ENCODE measurements around the gene CEP72. TPM values are rescaled to one million over a fixed set of nuclear protein-coding genes. Genes with fewer than 3 reads are reported as not detected.

The CEP72 gene
- total and polyA plus RNA-seq, 10 of the 15 experiments (the other 5 are each of a cell fraction or from before 2014, with no cell fraction given), result 0.35 to 13.5 (median 8.3) TPM

- ATAC-seq, result no peak
- no peak for DNase-seq (ENCODE audit: low read depth, low spot score)
- BruUV-seq (replicated peaks), result no TSS peak
- H3K9me3 ChIP-seq (replicated peaks; ENCODE audit: control insufficient read depth, insufficient read depth, low read length), result no peaks in the 10 kb centered on the region; the same call in 2 of the 3 replicates
- no peaks in the 10 kb centered on the region for H3K27me3 ChIP-seq (replicated peaks in 1 of 2; ENCODE audit: control insufficient read depth in 2 of 2, insufficient read depth in 2 of 2, low read length in 1 of 2)
- 97% methylated on average over 34 of the region's 42 CpGs for WGBS (ENCODE audit: insufficient coverage, insufficient replicate concordance, low lambda C conversion rate, missing lambda C conversion rate)
- RAD21 ChIA-PET (ENCODE audit: unreplicated experiment), result no interaction called here
- no peak overlapping the region for H2AFZ ChIP-seq (ENCODE audit: control insufficient read depth, low read depth, low read length)
- H3K36me3 ChIP-seq (ENCODE audit: control insufficient read depth in 2 of 2, insufficient read depth in 2 of 2, low read length in 1 of 2), result peaks cover 11 to 40% of the 10 kb centered on the region in 2 experiments; a peak in 3 of 4 replicates
- no peak overlapping the region for H3K9ac ChIP-seq (ENCODE audit: control insufficient read depth, insufficient read depth, low read length)
- in situ Hi-C loops (cut with MboI) (no loop called here), intact Hi-C loops (cut with micrococcal nuclease; ENCODE audit: unreplicated experiment) (no loop called here)
- H3K27ac ChIP-seq (ENCODE audit: control insufficient read depth, insufficient read depth), result no peak overlapping the region
- SMC1A ChIA-PET (ENCODE audit: uncharacterized antibody, unreplicated experiment), result no interaction called here
- POLR2A ChIA-PET, result no interaction called here
- CTCF ChIA-PET, result no interaction called here
- TF ChIP-seq EP300 (IDR thresholded peaks at IDR 0.05; ENCODE audit: borderline replicate concordance in 1 of 2, control insufficient read depth in 1 of 2, low read depth in 2 of 2, low read length in 2 of 2) (no peak), SIN3A (IDR thresholded peaks at IDR 0.05; ENCODE audit: low read depth, low read length) (no peak), SREBF2 (IDR thresholded peaks at IDR 0.05; ENCODE audit: low read length) (no peak), SKIL (IDR thresholded peaks at IDR 0.05; ENCODE audit: low read depth, poor library complexity, severe bottlenecking) (no peak), CBFB (IDR thresholded peaks at IDR 0.05; ENCODE audit: low read depth) (no peak), ZSCAN29 (IDR thresholded peaks at IDR 0.05) (no peak), POU2F2 (IDR thresholded peaks at IDR 0.05; ENCODE audit: borderline replicate concordance, low read depth, low read length) (no peak)
- TF ChIP-seq, protein P1, sequence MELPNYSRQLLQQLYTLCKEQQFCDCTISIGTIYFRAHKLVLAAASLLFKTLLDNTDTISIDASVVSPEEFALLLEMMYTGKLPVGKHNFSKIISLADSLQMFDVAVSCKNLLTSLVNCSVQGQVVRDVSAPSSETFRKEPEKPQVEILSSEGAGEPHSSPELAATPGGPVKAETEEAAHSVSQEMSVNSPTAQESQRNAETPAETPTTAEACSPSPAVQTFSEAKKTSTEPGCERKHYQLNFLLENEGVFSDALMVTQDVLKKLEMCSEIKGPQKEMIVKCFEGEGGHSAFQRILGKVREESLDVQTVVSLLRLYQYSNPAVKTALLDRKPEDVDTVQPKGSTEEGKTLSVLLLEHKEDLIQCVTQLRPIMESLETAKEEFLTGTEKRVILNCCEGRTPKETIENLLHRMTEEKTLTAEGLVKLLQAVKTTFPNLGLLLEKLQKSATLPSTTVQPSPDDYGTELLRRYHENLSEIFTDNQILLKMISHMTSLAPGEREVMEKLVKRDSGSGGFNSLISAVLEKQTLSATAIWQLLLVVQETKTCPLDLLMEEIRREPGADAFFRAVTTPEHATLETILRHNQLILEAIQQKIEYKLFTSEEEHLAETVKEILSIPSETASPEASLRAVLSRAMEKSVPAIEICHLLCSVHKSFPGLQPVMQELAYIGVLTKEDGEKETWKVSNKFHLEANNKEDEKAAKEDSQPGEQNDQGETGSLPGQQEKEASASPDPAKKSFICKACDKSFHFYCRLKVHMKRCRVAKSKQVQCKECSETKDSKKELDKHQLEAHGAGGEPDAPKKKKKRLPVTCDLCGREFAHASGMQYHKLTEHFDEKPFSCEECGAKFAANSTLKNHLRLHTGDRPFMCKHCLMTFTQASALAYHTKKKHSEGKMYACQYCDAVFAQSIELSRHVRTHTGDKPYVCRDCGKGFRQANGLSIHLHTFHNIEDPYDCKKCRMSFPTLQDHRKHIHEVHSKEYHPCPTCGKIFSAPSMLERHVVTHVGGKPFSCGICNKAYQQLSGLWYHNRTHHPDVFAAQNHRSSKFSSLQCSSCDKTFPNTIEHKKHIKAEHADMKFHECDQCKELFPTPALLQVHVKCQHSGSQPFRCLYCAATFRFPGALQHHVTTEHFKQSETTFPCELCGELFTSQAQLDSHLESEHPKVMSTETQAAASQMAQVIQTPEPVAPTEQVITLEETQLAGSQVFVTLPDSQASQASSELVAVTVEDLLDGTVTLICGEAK (IDR thresholded peaks at IDR 0.05; ENCODE audit: borderline replicate concordance), result no peak
- TF ChIP-seq, protein P2, sequence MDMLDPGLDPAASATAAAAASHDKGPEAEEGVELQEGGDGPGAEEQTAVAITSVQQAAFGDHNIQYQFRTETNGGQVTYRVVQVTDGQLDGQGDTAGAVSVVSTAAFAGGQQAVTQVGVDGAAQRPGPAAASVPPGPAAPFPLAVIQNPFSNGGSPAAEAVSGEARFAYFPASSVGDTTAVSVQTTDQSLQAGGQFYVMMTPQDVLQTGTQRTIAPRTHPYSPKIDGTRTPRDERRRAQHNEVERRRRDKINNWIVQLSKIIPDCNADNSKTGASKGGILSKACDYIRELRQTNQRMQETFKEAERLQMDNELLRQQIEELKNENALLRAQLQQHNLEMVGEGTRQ (IDR thresholded peaks at IDR 0.05; ENCODE audit: borderline replicate concordance, low read depth, low read length), result no peak
- no peak overlapping the region for H3K4me2 ChIP-seq (ENCODE audit: control insufficient read depth, insufficient read depth)
- H3K79me2 ChIP-seq (ENCODE audit: control insufficient read depth, insufficient read depth, low read length), result no peaks in the 10 kb centered on the region
- FAIRE-seq, result no peak
- no peaks in the 10 kb centered on the region for H3K4me1 ChIP-seq (ENCODE audit: control insufficient read depth, insufficient read depth, low read length)
- H3K4me3 ChIP-seq, result no peak overlapping the region
- no peaks in the 10 kb centered on the region for H4K20me1 ChIP-seq (ENCODE audit: control insufficient read depth, insufficient read depth)
Measured at GRCh38 chr5:637581-638450, 25.7 kb downstream of the CEP72 start.

All from GM12878 (cell line).